ENCODE results near the gene NFYA. TPM values are rescaled to one million over a fixed set of nuclear protein-coding genes. Genes with fewer than 3 reads are reported as not detected.

The NFYA gene
- total and polyA plus RNA-seq, 9 of the 15 experiments (the other 6 are each of a cell fraction or from before 2014, with no cell fraction given) = 7.3 to 37.1 (median 21.8) TPM

GRCh38 chr6:41073203-41073967, 611 bp downstream of the NFYA start:
- no peaks in the 10 kb centered on the region for H3K9me3 ChIP-seq (replicated peaks; ENCODE audit: control insufficient read depth, insufficient read depth, low read depth, low read length)
- intact Hi-C loops (cut with micrococcal nuclease) (loop anchor here (5.0 kb wide), 2 partner anchors 76 to 244 kb away; no protein-coding TSS in a partner anchor), in situ Hi-C loops (cut with MboI) (no loop called here)
- ATAC-seq = peak; percentile 66
- peak overlapping the region; percentile 83 for H3K4me3 ChIP-seq
- peaks cover 70% of the 10 kb centered on the region for H3K79me2 ChIP-seq (ENCODE audit: control insufficient read depth, insufficient read depth, low read length)
- H3K9ac ChIP-seq (ENCODE audit: insufficient read depth in 1 of 2, low read depth in 2 of 2, low read length in 2 of 2) = peak overlapping the region; percentile 96 to 97
- peak; percentile 92 to 95 (median 94) for DNase-seq (ENCODE audit: extremely low read depth in 1 of 4, low spot score in 3 of 4)
- ChIA-PET POLR2A (interaction anchor here (0.6 to 1.1 kb wide), 3 partner anchors 9 to 1530 kb away, joined by 3 to 4 read pairs (median 3); no protein-coding TSS in a partner anchor), CTCF (ENCODE audit: low intra/inter-chr PET ratio) (interaction anchor here (0.7 kb wide), 1 partner anchor 1777 kb away, joined by 3 read pairs; no protein-coding TSS in a partner anchor)
- H3K4me2 ChIP-seq (ENCODE audit: insufficient read depth, low read length) = peak overlapping the region; percentile 99
- FAIRE-seq = peak; percentile 80
- no TSS peak for BruUV-seq (replicated peaks)
- H3K36me3 ChIP-seq (ENCODE audit: control insufficient read depth, insufficient read depth, low read length) = peaks cover 31% of the 10 kb centered on the region; the same call in 2 of the 3 replicates
- no peaks in the 10 kb centered on the region for H3K9me1 ChIP-seq (ENCODE audit: control insufficient read depth, insufficient read depth, low read length)
- peak overlapping the region; percentile 94 for H3K27ac ChIP-seq (ENCODE audit: extremely low read depth, low read depth, low read length)
- no peaks in the 10 kb centered on the region for H4K20me1 ChIP-seq (replicated peaks; ENCODE audit: control insufficient read depth, insufficient read depth, low read length)
- WGBS (ENCODE audit: insufficient coverage, low coverage, missing lambda C conversion rate) = under 1% methylated on average over 47 of the region's 74 CpGs
- peaks cover 9 to 21% of the 10 kb centered on the region in 2 experiments for H3K4me1 ChIP-seq (replicated peaks in 1 of 2; ENCODE audit: control insufficient read depth in 2 of 2, insufficient read depth in 2 of 2, low read length in 2 of 2)
- H3K27me3 ChIP-seq (ENCODE audit: control insufficient read depth in 2 of 2, insufficient read depth in 2 of 2, low read length in 2 of 2) = no peaks in the 10 kb centered on the region
- H2AFZ ChIP-seq (ENCODE audit: low read depth, low read length) = peak overlapping the region; percentile 75
- TF ChIP-seq SRSF9 (IDR thresholded peaks at IDR 0.05; ENCODE audit: borderline replicate concordance, low read depth, low read length) = no peak
- TF ChIP-seq HLTF (IDR thresholded peaks at IDR 0.05) = peak; percentile 55; the same call in 1 of the 2 replicates
- no peak for TF ChIP-seq PBX2 (CRISPR knock-in tag; IDR thresholded peaks at IDR 0.05; ENCODE audit: low read depth)
- TF ChIP-seq PBX2 (tag; conservative IDR thresholded peaks at IDR 0.05; ENCODE audit: low read depth) = 0 out of 2 replicates have a peak, but pooled peaks have one; percentile 6
- TF ChIP-seq POLR2A (conservative IDR thresholded peaks at IDR 0.05) = peak; percentile 98
- peak; percentile 38 for TF ChIP-seq PHF20 (IDR thresholded peaks at IDR 0.05; ENCODE audit: partially characterized antibody)
- TF ChIP-seq PHF8 (IDR thresholded peaks at IDR 0.05; ENCODE audit: borderline replicate concordance, low read length) = peak; percentile 73
- peak; percentile 78 for TF ChIP-seq CCNT2 (IDR thresholded peaks at IDR 0.05; ENCODE audit: borderline replicate concordance, extremely low read depth, insufficient read length, low read depth, low read length)
- 0 out of 2 replicates have a peak, but pooled peaks have one; percentile 18 for TF ChIP-seq ETV5 (CRISPR knock-in tag; IDR thresholded peaks at IDR 0.05; ENCODE audit: low read depth)
- TF ChIP-seq, protein P1, sequence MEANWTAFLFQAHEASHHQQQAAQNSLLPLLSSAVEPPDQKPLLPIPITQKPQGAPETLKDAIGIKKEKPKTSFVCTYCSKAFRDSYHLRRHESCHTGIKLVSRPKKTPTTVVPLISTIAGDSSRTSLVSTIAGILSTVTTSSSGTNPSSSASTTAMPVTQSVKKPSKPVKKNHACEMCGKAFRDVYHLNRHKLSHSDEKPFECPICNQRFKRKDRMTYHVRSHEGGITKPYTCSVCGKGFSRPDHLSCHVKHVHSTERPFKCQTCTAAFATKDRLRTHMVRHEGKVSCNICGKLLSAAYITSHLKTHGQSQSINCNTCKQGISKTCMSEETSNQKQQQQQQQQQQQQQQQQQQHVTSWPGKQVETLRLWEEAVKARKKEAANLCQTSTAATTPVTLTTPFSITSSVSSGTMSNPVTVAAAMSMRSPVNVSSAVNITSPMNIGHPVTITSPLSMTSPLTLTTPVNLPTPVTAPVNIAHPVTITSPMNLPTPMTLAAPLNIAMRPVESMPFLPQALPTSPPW (CRISPR knock-in tag; IDR thresholded peaks at IDR 0.05) = peak; percentile 89
- TF ChIP-seq TEAD2 (tag; IDR thresholded peaks at IDR 0.05) = no peak
- TF ChIP-seq GATAD2B (IDR thresholded peaks at IDR 0.05; ENCODE audit: borderline replicate concordance) = peak; percentile 59
- TF ChIP-seq ETV6 (IDR thresholded peaks at IDR 0.05; ENCODE audit: borderline replicate concordance in 1 of 2, low read depth in 2 of 2, low read length in 1 of 2) = no peak; a peak in 1 of 4 replicates
- peak; percentile 83; the same call in 1 of the 2 replicates for TF ChIP-seq ETV6 (CRISPR knock-in tag; IDR thresholded peaks at IDR 0.05; ENCODE audit: borderline replicate concordance)
- TF ChIP-seq ZNF583 (CRISPR knock-in tag; IDR thresholded peaks at IDR 0.05) = 0 out of 2 replicates have a peak, but pooled peaks have one; percentile 58
- TF ChIP-seq, protein P2, sequence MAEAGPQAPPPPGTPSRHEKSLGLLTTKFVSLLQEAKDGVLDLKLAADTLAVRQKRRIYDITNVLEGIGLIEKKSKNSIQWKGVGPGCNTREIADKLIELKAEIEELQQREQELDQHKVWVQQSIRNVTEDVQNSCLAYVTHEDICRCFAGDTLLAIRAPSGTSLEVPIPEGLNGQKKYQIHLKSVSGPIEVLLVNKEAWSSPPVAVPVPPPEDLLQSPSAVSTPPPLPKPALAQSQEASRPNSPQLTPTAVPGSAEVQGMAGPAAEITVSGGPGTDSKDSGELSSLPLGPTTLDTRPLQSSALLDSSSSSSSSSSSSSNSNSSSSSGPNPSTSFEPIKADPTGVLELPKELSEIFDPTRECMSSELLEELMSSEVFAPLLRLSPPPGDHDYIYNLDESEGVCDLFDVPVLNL (CRISPR knock-in tag; IDR thresholded peaks at IDR 0.05; ENCODE audit: low read depth) = no peak
- TF ChIP-seq MTA2 (IDR thresholded peaks at IDR 0.05; ENCODE audit: low read depth) = no peak

Data from K562 (cell line).